ENCODE data around the gene KRTAP2-3.

DNA sequence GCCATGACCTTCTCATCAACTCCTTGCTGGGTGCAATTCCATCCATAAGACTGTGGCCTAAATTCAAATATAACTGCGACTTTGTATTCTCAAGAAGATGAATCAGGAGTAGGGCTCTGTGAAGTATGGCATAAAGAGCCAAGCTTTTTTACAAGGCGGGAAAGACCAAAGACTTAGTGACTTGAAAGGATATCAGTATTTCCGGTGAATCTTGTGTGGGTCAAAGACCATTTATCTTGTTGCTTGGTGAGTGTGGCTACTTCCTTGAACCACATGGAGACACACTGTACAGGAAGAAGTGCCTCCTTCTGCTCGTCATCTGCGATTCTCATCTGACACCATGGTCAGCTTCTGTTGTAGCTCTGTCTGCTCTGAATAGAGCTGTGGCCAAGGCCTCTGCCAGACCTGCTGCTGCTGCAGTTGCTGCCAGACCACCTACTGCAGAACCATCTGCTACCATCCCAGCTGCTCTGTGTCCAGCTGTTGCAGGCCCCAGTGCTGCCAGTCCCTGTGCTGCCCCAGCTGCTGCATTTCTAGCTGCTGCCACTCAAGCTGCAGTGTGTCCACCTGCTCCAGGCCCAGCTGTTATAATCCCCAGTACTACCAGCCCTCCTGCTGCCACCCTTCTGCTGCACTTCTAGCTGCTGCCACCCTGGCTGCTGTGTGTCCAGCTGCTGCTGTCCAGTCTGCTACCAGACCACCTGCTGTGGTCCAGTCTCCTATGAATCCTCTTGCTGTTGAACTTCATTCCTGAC, 11.9 kb upstream of the KRTAP2-3 start:
- no peak for TF ChIP-seq POLR2A (IDR thresholded peaks at IDR 0.05; ENCODE audit: low read depth, low read length)
- TF ChIP-seq POLR2AphosphoS5 (IDR thresholded peaks at IDR 0.05; ENCODE audit: low read depth, low read length) = no peak
- TF ChIP-seq TAF1 (IDR thresholded peaks at IDR 0.05; ENCODE audit: low read depth, low read length) = no peak
- TF ChIP-seq POU2F2 (IDR thresholded peaks at IDR 0.05; ENCODE audit: low read depth, low read length) = no peak
- TF ChIP-seq SPI1 (IDR thresholded peaks at IDR 0.05; ENCODE audit: low read depth, low read length) = no peak
- TF ChIP-seq PAX5 (IDR thresholded peaks at IDR 0.05; ENCODE audit: insufficient read depth, low read length, severe bottlenecking) = no peak

All from GM12891 (cell line).